EH (cell line): ENCODE data around the gene TTC28.
"Not testable (repeated sequence)": the region's sequence is repeated elsewhere in the genome, so short reads cannot be mapped to it uniquely, and the experiment has no call there.

Source experiments
- DNase-seq: peaks from one replicate; pipeline ENCODE4 v3.0.0-alpha.2; 2015; ENCODE audit warnings: low read depth

Gene TTC28

DNA sequence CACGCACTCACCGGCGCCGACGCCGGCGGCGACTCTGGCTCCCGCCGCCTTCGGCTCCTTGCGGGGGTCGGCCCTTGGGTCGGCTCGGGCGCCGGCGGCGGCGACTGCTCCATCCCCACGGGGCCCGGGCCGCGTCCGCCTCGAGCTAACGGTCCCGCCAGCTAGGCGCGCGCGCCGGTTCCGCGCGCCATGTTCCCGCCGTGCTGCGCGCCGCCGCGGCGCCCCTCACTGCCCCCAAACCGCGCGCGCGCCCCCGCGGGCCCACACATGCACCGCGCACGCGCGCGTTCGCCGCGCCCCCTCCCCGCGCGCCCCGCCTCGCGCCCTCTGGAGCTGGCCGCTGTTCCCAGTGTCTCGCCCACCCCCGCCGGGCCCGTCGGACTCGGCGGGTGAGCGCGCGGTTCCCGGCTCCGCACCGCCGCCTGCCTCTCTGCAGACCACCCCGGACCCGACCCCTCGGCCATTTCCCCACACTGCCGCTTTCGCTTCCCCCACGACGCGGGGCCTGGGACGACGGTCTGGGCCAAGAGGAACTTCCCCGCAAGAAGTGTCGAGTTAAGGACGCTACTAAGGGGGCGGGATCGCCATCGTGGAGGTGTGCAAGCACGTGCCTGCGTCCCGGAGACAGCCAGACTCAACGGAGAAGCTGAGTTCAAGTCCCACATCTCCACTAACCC lies at the start of gene TTC28:
TTC28 (minus strand) TSS at position 230 of the 677 bp plus-strand sequence; CDS start at position 113, 117 bp downstream.
- DNase-seq: peak; percentile 79

DNA sequence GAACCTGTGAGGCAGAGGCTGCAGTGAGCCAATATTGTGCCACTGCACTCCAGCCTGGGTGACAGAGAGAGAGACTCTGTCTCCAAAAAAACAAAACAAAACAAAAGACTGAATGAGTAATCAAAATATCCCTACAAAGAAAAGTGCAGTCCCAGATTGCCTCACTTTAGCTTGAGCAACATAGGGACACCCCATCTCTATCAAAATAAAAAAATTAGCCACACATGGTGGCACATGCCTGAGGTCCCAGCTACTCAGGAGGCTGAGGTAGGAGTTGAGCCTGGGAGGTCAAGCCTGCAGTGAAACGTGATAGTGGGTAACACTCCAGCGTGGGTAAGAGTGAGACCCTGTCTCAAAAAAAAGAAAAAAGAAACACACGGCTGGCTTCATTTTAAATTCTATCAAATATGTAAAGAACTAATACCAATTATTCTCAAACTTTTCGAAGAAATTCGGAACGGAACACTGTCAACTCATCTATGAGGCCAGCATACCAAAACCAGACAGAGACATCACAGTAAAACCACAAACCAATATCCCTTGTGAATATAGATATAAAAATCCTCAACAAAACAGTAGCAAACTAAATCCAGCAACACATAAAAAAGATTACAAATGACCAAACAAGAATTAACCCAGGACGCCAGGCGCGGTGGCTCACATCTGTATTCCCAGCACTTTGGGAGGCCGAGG lies 49.1 kb upstream of the TTC28 start:
- DNase-seq: no peak

DNA sequence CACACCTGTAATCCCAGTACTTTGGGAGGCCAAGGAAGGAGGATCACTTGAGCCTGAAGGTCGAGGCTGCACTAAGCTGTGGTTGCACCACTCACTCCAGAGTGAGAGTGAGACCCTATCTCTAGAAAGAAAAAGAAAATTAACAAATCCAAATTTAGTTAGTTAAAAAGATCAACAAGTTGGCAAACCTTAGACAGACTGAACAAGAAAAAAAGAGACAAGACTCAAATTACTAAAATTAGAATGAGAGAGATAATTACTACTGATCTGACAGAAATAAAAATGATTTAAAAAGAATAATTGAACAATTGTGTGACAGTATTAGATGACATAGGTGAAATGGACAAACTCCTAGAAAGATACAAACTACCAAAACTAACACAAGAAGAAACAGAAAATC lies 48.4 kb upstream of the TTC28 start:
- DNase-seq: no peak

DNA sequence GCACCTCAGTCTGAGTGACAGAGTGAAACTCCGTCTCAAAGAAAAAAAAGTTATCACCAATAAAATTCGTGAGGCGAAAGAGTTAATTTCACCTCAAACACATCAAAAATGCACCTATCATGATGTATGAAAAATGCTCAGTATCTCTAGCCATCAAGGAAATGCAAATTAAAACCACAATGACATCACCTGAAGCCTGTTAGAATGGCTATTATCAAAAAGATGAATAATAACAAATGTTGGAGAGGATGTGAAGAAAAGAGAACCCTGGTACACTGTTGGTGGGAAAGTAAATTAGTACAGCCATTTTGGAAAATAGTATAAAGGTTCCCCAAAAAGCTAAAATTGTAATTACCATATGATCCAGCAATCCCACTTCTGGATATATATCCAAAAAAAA lies 38.4 kb upstream of the TTC28 start:
- DNase-seq: no peak

DNA sequence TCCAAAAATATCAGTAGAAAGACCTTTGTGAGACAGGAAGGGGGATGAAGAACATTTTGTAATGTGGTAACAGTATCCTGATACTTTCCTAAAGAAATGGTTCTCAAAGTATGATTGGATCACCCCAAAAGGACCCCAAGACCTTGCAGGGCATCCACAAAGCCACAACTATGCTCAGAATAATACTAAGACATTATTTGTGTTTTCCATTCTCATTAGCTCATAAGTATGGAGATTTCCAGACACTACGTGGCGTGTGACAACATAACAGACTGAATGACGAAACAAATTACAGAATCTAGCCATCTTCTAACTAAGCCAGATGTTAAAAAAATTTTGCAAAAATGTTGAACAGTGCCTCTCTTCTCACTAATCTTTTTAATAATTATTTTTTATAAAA lies 37.0 kb upstream of the TTC28 start:
- peak; percentile 37 for DNase-seq

DNA sequence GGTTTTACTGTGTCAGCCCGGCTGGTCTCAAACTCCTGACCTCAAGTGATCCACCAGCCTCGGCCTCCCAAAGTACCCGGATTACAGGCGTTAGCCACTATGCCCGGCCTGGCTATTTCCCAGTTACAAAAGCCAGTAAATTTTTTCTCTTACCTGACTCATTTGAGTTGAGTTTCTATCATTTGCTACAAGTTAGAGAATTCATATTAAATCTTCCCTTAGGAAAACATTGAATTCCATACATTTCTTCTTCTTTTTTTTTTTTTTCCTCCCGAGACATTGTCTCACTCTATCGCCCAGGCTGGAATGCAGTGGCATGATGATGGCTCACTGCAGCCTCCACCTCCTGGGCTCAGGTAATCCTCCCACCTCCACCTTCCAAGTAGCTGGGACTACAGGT lies 36.0 kb upstream of the TTC28 start:
- peak; percentile 46 for DNase-seq

DNA sequence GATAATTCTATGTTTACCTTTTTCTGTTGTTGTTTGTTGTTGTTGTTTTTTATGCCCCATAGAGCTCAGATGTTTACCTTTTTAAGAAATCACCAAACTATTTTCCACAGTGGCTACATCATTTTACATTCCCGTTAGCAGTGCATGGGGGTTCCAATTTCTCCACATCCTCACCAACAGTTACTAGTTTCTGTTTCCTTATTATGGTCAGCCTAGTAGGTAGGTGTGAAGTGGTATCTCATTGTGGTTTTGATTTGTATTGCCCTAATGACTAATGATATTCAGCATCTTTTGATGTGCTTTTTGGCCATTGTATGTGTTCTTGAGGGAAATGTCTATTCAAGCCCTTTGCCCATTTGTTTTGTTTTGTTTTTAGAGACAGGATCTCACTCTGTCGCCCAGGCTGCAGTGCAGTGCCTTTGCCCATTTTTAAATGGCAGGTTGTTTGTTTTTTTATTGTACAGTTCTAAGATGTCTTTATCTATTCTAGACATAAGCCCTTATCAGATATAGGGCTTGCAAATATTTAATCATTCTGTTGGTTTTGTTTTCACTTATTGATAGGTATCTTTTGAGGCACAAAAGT lies 34.5 kb upstream of the TTC28 start:
- no peak for DNase-seq

DNA sequence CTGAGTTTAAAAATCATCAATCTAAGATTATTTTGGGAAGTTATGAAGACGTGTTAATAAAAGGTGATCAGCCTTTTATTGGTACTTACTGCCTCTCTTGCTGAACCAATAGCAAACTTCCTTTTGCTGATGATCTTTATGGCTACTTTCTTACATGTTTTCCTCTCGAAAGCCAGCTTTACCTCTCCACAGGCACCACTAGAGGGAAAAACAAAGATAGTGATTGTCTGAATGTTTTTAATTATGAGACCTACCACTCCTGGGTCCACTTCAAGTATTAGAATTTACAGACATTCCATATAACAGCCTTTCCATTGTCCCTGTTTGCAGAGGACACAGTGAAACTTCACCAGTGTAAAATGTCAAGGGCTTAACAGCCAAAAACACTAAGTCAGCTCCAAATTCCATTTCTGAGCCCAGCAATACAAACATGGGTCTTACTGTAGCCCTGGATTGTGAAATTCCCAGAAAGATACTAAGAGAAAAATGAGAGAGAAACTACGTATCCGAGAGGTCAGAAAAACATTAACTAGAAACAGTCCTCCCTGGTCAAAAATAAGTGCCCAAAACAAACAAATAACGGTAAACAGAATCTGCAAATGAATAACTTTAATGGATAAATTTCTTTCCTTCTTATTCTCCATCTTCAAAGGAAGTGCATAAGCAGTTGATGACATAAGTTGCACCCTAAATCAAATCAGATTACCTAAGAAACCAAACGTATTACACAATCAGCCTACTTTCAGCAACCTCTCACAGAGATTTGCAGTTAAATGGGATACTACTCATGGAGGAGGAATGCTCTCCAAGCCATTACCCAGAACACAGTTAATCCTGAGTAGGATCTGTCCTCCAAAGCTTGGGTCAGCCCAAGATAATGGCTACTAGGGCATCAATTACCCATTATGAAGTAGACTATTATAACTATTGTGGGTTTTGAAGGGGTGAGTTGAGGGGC lies 32.5 kb upstream of the TTC28 start:
- DNase-seq: peak; percentile 96

DNA sequence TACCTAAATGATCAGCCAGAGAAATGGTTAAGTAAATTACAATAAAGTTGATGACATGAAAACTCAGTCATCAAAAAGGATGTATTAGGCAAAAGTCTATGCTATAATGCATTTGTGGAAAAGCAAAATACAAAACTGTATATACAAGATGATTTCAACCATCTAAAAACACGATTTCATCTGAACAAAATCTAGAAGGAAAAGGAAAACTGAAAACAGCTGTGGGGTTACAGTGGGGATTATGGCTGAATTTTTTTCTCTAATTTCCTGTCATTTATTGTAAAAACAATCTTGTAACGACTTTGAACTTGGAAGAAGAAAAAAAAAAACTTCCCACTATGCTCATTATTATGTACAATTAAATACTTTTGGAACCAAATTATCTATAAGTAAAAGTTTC lies 31.7 kb upstream of the TTC28 start:
- no peak for DNase-seq

DNA sequence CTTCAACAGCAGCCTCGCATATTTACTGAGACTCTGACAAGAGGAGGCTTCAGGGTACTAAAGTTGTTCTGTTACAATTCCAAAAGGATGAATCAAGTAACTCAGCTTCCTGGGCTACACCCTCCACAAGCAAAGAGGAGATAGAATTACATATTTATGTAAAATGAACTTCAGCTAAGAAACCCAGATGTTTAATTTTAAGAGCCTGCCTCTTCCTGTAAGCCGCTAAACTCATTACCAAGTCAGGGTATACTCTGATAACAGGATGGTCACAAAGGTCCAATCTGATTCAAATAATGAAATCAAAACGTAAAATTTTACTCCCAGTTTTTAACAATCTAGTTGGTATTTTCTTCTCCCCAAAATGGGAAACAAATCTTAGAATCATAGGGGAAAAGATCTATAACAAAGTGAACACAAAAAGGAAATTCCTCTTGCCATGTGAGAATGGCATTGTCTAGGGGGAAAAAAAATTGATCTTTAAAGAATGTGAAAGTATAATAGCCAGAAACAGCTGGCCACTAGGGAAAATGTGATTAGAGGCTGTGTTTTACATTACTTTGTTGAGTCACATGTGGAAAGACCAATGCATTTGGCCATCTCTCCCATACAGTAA lies 31.0 kb upstream of the TTC28 start:
- peak; percentile 87 for DNase-seq

DNA sequence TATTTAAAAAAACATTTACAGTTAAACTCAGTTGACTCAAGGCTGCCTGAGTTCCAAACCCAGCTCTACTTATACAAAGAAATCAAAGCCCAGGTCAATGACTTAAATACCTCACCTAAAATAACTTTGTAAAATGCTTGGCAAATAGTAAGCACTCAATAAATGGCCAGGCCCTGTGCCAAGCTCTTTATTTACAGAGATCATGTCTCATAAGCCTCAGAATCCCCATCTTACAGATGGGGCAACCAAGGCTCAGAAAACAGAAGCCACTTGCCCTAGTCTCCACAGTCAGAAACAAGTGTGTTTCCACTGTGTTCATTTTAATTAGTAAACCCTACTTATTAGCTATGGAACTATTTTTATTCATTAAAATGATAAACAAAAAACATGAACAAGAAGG lies 30.5 kb upstream of the TTC28 start:
- DNase-seq: peak; percentile 22

DNA sequence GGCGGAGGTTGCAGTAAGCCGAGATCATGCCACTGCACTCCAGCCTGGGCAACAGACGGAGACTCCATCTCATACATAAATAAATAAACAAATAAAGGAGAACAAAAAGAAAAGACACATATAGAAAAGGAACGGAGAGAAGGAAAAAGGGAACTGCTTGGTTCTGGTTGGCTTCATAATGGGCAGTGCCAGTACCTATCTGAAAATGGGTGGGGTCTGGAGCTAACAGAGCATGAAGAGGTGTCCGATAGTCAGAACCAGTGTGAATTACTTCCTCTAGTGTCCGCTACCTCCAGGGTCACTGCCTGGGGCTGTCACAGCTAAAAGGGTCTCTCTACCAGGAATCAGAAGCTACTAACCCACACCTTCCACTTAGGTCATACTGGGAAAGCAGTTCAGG lies 27.2 kb upstream of the TTC28 start:
- no peak for DNase-seq

DNA sequence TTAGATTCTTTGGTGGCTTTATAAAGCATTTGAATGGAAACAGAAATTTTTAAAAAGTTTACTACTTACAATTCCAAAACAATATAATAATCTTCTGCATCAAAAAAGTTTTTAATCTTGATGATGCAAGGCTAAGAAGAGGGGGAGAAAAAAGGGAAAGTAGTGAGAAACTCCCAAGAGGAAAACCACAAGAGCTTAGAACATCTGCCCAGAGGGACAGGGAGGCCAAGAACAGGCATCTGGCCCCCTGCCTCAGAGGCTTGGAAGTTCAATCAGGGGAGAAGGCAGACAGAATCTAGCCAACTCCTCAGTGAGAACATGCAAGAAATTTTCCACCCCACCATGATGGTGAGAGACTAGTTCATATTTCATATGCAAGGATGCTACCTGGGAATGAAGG lies 23.8 kb upstream of the TTC28 start:
- DNase-seq: peak; percentile 4

DNA sequence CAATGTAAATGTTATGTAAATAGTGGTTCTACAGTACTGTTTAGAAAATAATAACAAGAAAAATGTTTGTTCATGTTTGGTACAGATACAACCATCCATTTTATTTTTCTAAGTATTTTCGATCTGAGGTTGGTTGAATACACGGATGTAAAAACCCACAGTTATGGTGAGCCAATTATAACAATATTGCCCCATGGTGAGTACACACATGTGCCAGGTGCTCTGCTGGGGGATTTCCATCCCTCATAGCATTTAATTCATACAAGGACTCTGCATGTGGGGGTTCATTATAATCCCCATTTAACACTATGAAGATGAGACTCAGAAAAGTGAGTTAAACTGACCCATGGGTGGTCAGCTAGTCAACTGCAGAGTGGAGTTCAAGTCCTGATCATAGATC lies 23.3 kb upstream of the TTC28 start:
- no peak for DNase-seq

DNA sequence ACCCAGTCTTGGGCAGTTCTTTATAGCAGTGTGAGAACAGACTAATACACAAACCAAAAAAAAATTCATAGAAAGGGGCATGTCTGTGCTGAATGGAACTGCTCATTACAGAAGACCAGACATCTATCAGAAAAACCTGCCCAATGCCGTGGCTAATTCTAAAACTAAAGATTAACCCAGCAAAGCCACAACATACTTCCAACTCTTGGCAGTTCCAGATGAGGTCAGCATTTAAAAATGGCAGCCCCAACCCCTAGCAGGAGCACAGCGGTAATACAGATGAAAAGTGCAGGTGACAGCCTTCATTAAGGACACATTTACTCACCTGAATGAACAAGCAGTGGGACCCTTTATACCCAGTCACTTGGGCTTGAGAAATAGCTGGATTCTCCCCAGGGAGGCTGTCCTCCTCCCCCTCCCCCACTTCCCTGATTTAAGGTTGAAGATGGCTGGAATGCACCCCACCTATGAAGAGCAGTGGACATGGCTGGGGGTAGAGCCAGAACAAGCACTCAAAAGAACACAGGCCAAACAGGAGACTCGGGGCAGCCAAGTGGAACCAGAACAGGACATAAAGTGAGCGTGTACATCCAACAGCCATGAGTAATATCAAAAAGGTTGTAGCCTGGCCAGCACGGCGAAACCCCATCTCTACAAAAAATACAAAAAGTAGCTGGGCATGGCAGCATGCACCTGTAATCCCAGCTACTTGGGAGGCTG lies 13.6 kb upstream of the TTC28 start:
- DNase-seq: not testable (repeated sequence)

DNA sequence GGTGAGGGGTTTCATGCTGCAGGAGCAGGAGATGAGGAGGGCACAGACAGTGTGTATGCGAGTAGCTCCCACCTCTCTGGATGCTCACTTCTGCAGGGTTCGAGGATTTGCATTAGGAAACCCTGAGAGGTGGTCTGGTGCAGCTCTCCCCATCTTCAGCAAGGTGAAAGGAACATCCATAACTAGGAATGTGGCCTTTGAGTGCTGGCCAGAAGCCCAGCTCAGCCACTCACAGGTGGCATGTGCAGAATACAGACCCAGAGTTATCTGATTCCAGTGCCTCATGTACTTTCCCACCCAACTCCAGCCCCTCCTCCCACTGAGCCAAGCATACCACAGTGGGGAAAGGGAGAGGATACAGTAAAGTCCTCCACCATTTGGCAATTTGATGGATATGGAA lies 10.2 kb upstream of the TTC28 start:
- DNase-seq: not testable (repeated sequence)

DNA sequence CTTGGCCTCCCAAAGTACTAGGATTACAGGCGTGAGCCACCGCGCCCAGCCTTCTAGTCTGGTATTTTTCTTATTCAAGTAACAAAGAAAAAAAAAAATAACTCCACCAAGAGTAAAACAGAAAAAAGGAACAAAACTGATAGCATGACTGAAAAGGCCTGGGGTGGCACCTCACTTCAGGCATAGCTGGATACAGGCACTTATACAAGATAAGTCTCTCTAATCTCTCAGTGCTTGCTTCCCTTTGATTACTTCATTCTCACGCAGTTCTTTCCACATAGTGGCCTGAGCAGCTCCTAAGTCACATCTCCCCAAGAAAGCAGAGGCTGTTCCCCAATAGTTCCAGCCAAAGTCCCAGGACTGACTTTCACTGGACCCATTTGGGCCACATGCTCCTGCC lies 3.3 kb upstream of the TTC28 start:
- DNase-seq: not testable (repeated sequence)

DNA sequence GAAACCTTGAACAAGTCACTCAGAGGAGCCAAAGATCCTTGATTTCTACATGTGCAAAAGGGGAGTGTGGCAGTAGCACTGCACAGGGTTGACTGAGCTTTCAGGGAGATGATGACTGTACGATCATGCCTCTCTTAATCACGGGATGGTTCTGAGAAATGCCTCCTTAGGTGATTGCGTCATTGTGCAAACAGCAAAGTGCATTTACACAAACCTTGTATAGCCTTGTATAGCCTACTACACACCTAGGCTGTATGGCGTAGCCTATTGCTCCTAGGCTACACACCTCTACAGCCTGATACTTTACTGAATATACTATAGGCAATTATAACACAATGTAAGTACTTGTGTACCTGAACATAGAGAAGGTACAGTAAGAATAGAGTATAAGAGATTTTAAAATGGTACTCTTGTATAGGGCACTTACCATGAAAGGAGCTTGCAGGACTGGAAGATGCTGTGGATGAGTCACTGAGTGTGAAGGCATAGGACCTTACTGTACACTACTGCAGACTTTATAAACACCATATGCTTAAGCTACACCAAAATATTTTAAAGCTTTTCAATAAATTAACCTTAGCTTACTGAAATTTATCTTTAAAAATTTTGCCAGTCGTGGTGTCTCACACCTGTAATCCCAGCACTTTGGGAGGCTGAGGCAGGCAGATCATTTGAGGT lies 1.3 kb upstream of the TTC28 start:
- DNase-seq: peak; percentile 24

DNA sequence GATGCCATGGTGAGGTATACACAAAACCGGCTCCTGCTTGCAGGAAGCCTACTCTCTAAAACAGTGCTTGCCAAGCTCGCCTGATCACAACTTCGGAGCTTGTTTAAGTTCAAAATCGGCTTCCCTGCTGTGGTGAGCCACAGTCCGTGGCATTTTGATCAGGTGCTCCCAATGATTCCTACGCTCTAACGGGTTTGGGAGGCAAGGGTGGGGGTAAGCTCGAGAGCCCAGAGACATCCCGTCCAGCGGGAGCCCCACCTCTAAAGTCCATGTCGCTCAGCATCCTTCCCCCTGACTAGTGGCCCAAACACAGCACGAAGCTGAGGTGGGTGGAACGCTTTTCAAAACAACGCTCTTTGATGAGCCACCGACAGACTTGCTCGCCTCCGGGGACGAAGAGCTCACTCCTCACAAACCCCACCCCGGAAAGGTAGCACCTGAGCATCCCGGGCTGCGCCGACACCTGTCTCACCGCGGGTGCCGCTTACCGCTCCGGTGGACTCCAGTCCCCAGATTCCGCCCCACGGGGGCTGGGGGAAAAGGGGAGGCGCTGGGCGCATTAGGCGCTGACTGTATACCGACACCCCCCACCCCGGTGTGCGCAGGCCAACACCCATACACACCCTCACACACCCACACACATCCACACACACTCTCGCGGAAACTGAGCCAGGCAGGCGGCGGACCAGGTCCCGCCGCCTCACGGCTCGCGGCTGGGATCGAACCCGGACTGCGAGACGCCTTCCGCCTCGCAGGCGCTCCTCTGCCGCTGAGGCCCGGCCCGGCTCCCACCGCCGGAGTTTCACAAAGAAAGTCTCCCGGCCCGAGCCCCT lies 646 bp downstream of the TTC28 start:
- DNase-seq: peak; percentile 5

DNA sequence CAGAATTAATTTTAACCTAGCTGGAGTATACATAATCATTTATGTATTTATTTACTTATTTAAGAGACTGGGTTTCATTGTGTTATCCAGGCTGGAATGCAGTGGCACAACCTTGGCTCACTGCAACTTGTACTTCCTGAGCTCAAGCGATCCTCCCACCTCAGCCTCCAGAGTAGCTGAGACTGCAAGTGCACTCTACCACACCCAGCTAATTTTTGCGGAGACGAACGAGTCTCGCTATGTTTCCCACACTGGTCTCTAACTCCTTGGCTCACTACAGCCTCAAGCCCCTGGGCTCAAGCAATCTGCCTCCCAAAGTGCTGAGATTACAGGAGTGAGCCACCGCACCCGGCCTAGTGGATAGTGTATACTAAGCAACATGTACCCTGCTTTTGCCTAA lies 1.5 kb downstream of the TTC28 start:
- DNase-seq: not testable (repeated sequence)
